Liver (tissue), 3 donors: ENCODE data around the gene AP4S1.

Experiments used
- EGR1 ChIP-seq, 2 donors: IDR thresholded peaks; 2 replicates each; pipeline ENCODE4 v1.6.1; 2016 to 2018; ENCODE audit warnings: antibody characterized with exemption in 2 of 2, low read depth in 2 of 2
- FOXA1 ChIP-seq: IDR thresholded peaks from 2 replicates; pipeline ENCODE4 v1.6.1; 2016; ENCODE audit warnings: antibody characterized with exemption
- JUND ChIP-seq, 2 donors: IDR thresholded peaks; 2 replicates each; pipeline ENCODE4 v1.6.1; 2016; ENCODE audit warnings: antibody characterized with exemption in 2 of 2
- TAF1 ChIP-seq: conservative IDR thresholded peaks from 2 replicates; pipeline ENCODE4 v1.6.1; 2016; ENCODE audit warnings: antibody characterized with exemption, mild to moderate bottlenecking
- YY1 ChIP-seq: IDR thresholded peaks from 2 replicates; pipeline ENCODE4 v1.6.1; 2016; ENCODE audit warnings: antibody characterized with exemption, mild to moderate bottlenecking
- TF ChIP-seq, protein P1 (sequence below): IDR thresholded peaks from 2 replicates; pipeline ENCODE4 v1.6.1; 2016; ENCODE audit warnings: antibody characterized with exemption, mild to moderate bottlenecking
- TF ChIP-seq, protein P2 (sequence below): fragments of 150-350 bp; IDR thresholded peaks from 2 replicates; pipeline ENCODE4 v1.5.1; 2017; ENCODE audit warnings: improper control_type of control experiment, low read depth, low read length; ENCODE audit not compliant: missing input control
- TF ChIP-seq, protein P3 (sequence below): IDR thresholded peaks from 2 replicates; pipeline ENCODE4 v1.6.1; 2016; ENCODE audit warnings: antibody characterized with exemption
- donor health status: healthy.
- donor health status: healthy.

DNA sequence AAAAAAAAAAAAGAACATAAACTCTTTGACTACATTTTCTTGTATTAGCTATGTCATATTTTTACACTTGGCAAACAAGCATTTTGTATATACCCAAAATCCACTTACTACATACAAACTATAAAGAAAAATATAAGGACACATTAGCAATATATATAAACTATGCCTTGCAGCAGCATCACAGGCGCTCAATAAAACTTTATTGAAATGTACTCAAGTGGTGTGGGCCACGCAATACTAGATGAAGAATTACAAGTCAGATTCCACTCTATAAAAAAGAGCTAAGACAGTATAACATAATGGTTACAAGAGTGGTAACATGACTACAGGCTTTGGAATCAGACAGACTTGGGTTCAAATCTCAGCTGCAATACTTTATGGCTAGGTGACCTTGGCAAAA, 3.1 kb upstream of the AP4S1 start:
- TF ChIP-seq, protein P1, sequence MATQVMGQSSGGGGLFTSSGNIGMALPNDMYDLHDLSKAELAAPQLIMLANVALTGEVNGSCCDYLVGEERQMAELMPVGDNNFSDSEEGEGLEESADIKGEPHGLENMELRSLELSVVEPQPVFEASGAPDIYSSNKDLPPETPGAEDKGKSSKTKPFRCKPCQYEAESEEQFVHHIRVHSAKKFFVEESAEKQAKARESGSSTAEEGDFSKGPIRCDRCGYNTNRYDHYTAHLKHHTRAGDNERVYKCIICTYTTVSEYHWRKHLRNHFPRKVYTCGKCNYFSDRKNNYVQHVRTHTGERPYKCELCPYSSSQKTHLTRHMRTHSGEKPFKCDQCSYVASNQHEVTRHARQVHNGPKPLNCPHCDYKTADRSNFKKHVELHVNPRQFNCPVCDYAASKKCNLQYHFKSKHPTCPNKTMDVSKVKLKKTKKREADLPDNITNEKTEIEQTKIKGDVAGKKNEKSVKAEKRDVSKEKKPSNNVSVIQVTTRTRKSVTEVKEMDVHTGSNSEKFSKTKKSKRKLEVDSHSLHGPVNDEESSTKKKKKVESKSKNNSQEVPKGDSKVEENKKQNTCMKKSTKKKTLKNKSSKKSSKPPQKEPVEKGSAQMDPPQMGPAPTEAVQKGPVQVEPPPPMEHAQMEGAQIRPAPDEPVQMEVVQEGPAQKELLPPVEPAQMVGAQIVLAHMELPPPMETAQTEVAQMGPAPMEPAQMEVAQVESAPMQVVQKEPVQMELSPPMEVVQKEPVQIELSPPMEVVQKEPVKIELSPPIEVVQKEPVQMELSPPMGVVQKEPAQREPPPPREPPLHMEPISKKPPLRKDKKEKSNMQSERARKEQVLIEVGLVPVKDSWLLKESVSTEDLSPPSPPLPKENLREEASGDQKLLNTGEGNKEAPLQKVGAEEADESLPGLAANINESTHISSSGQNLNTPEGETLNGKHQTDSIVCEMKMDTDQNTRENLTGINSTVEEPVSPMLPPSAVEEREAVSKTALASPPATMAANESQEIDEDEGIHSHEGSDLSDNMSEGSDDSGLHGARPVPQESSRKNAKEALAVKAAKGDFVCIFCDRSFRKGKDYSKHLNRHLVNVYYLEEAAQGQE: no peak
- TF ChIP-seq, protein P2, sequence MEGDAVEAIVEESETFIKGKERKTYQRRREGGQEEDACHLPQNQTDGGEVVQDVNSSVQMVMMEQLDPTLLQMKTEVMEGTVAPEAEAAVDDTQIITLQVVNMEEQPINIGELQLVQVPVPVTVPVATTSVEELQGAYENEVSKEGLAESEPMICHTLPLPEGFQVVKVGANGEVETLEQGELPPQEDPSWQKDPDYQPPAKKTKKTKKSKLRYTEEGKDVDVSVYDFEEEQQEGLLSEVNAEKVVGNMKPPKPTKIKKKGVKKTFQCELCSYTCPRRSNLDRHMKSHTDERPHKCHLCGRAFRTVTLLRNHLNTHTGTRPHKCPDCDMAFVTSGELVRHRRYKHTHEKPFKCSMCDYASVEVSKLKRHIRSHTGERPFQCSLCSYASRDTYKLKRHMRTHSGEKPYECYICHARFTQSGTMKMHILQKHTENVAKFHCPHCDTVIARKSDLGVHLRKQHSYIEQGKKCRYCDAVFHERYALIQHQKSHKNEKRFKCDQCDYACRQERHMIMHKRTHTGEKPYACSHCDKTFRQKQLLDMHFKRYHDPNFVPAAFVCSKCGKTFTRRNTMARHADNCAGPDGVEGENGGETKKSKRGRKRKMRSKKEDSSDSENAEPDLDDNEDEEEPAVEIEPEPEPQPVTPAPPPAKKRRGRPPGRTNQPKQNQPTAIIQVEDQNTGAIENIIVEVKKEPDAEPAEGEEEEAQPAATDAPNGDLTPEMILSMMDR: no peak
- TF ChIP-seq TAF1 (no peak), JUND (IDR thresholded peaks at IDR 0.05) (no peak), FOXA1 (no peak), YY1 (no peak), EGR1 (IDR thresholded peaks at IDR 0.05; ENCODE audit: low read depth in 2 of 2) (no peak)
- TF ChIP-seq, protein P3, sequence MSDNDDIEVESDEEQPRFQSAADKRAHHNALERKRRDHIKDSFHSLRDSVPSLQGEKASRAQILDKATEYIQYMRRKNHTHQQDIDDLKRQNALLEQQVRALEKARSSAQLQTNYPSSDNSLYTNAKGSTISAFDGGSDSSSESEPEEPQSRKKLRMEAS: no peak
